SK-N-SH (cell line): ENCODE measurements around the gene TBC1D17. TPM values are rescaled to one million over a fixed set of nuclear protein-coding genes. Genes with fewer than 3 reads are reported as not detected.

Source experiments
- CTCF ChIA-PET: fragments of 300-600, 350-600 bp; formaldehyde crosslinking; extraction: SDS; loops from one replicate; lab custom pipeline; 2021; lab: Yijun Ruan, JAX
- POLR2A ChIA-PET: fragments of 350-600 bp; sonication (Branson Sonifier 250); formaldehyde crosslinking; extraction: SDS; loops from one replicate; lab custom pipeline; 2020; ENCODE audit warnings: antibody characterized with exemption, inconsistent platforms; lab: Yijun Ruan, JAX
- DNase-seq: peaks from one replicate; pipeline ENCODE4 v3.0.0; 2012
- H2AFZ ChIP-seq: fragments of 200-600 bp; sonication (generic); 2 replicates; pipeline ENCODE4 v1.8.1; 2016; ENCODE audit warnings: antibody characterized with exemption, mild to moderate bottlenecking, low read depth
- H3F3A ChIP-seq: fragments of 200-600 bp; sonication (generic); replicated peaks from 2 replicates; pipeline ENCODE3; 2016; ENCODE audit warnings: antibody characterized with exemption, mild to moderate bottlenecking; ENCODE audit not compliant: insufficient read depth
- H3K27ac ChIP-seq, 2 experiments: fragments of 200-500 bp in 1 of 2; fragments of 200-600 bp in 1 of 2; sonication (Bioruptor generic) in 1 of 2; sonication (generic), shearing (Covaris generic) in 1 of 2; 2 replicates each; pipeline versions ENCODE4 v1.5.1 to v1.6.1; 2014 to 2016; ENCODE audit warnings: low read depth in 2 of 2, inconsistent platforms in 1 of 2, low read length in 1 of 2, mild to moderate bottlenecking in 1 of 2, mixed read lengths in 1 of 2
- H3K27me3 ChIP-seq: fragments of 200-600 bp; sonication (generic), shearing (Covaris generic); 2 replicates; pipeline ENCODE4 v1.6.1; 2016; ENCODE audit warnings: mixed run types; ENCODE audit not compliant: insufficient read depth
- H3K36me3 ChIP-seq, 2 experiments: fragments of 200-500 bp in 1 of 2; fragments of 200-600 bp in 1 of 2; sonication (Bioruptor generic) in 1 of 2; sonication (generic) in 1 of 2; replicated peaks in 1 of 2; 2 replicates each; pipeline versions ENCODE3 to v1.5.1; 2014 to 2016; ENCODE audit warnings: low read length in 1 of 2, mild to moderate bottlenecking in 1 of 2; ENCODE audit not compliant: insufficient read depth in 2 of 2, control insufficient read depth in 1 of 2
- H3K4me1 ChIP-seq, 2 experiments: fragments of 200-500 bp in 1 of 2; fragments of 200-600 bp in 1 of 2; sonication (Bioruptor generic) in 1 of 2; sonication (generic), shearing (Covaris generic) in 1 of 2; 2 replicates each; pipeline versions ENCODE4 v1.5.1 to v1.6.1; 2014 to 2016; ENCODE audit warnings: low read depth in 1 of 2, low read length in 1 of 2, mixed run types in 1 of 2; ENCODE audit not compliant: insufficient read depth in 2 of 2, control insufficient read depth in 1 of 2
- H3K4me2 ChIP-seq: fragments of 200-600 bp; sonication (generic), shearing (Covaris generic); 2 replicates; pipeline ENCODE4 v1.6.1; 2017; ENCODE audit warnings: mixed run types
- H3K4me3 ChIP-seq, 2 experiments: fragments of 200-500 bp in 1 of 2; fragments of 200-600 bp in 1 of 2; sonication (Bioruptor generic) in 1 of 2; sonication (generic), shearing (Covaris generic) in 1 of 2; 2 replicates each; pipeline versions ENCODE4 v1.5.1 to v1.8.1; 2014 to 2016; ENCODE audit warnings: low read depth in 2 of 2, inconsistent platforms in 1 of 2, low read length in 1 of 2, mild to moderate bottlenecking in 1 of 2, mixed read lengths in 1 of 2, moderate library complexity in 1 of 2
- H3K79me2 ChIP-seq: fragments of 200-600 bp; sonication (generic); 2 replicates; pipeline ENCODE4 v1.8.1; 2017; ENCODE audit warnings: mild to moderate bottlenecking; ENCODE audit not compliant: insufficient read depth
- H3K9ac ChIP-seq: fragments of 200-600 bp; sonication (generic); 2 replicates; pipeline ENCODE4 v1.6.1; 2017; ENCODE audit warnings: mixed run types
- H3K9me2 ChIP-seq: fragments of 200-600 bp; sonication (generic); 2 replicates; pipeline ENCODE4 v1.6.1; 2017; ENCODE audit warnings: mixed run types
- H3K9me3 ChIP-seq: fragments of 200-600 bp; sonication (generic); 2 replicates; pipeline ENCODE4 v1.6.1; 2017; ENCODE audit warnings: mixed run types, mild to moderate bottlenecking, moderate library complexity
- H4K20me1 ChIP-seq: fragments of 200-600 bp; sonication (generic); 2 replicates; pipeline ENCODE4 v1.6.1; 2017; ENCODE audit warnings: mild to moderate bottlenecking, mixed run types; ENCODE audit not compliant: insufficient read depth
- GABPA ChIP-seq: IDR thresholded peaks from 2 replicates; pipeline ENCODE4 v1.4.0; 2012; ENCODE audit warnings: low read depth, mild to moderate bottlenecking
- NFIC ChIP-seq: IDR thresholded peaks from 2 replicates; pipeline ENCODE4 v1.4.0; 2012; ENCODE audit warnings: borderline replicate concordance
- NRF1 ChIP-seq: IDR thresholded peaks from 2 replicates; pipeline ENCODE4 v1.6.1; 2012; ENCODE audit warnings: low read depth, mild to moderate bottlenecking, low read length
- RXRA ChIP-seq: IDR thresholded peaks from 2 replicates; pipeline ENCODE4 v1.4.0; 2012; ENCODE audit warnings: low read depth, mild to moderate bottlenecking, borderline replicate concordance
- SMC3 ChIP-seq: IDR thresholded peaks from 2 replicates; pipeline ENCODE4 v1.6.1; 2012; ENCODE audit warnings: low read depth, low read length, improper control_type of control experiment
- USF1 ChIP-seq: IDR thresholded peaks from 2 replicates; pipeline ENCODE4 v1.4.0; 2012; ENCODE audit warnings: low read depth, borderline replicate concordance
- YY1 ChIP-seq: IDR thresholded peaks from 2 replicates; pipeline ENCODE4 v1.4.0; 2012; ENCODE audit warnings: low read depth, mild to moderate bottlenecking
- WGBS: methylation state at CpG from one replicate; pipeline ENCODE4 v1.1.6; 2017; ENCODE audit warnings: low lambda C conversion rate; 5-methylcytosine and 5-hydroxymethylcytosine counted together
- polyA plus RNA-seq, 3 experiments: library from polyadenylated mRNA; depleted of rRNA; stranded (reverse); fragments of >200 nt; gene quantifications; 2 replicates each; pipeline ENCODE4 v1.2.3, GENCODE V29; 2012
- TF ChIP-seq, protein P1 (sequence below): fragments of 150-350 bp; IDR thresholded peaks from 2 replicates; pipeline ENCODE4 v1.6.1; 2017; ENCODE audit warnings: antibody characterized with exemption, low read length, low read depth, borderline replicate concordance
- TF ChIP-seq, protein P2 (sequence below): fragments of 200-600 bp; sonication (generic); IDR thresholded peaks from 2 replicates; pipeline ENCODE4 v1.6.1; 2017; ENCODE audit warnings: antibody characterized with exemption, mild to moderate bottlenecking, moderate library complexity

TBC1D17 gene
- polyA plus RNA-seq, 1 of the 3 experiments (the other 2 are of a cell fraction), result 28.3 TPM

GRCh38 chr19:49913720-49914119 lies 36.2 kb downstream of the TBC1D17 start (continued):
- no peak for TF ChIP-seq SMC3

GRCh38 chr19:49915271-49915670 lies 37.8 kb downstream of the TBC1D17 start:
- no peak for DNase-seq
- Histone ChIP-seq H3K36me3 (peaks cover 10 to 20% of the 10 kb centered on the region in 2 experiments), H3K4me3 (no peak overlapping the region), H3K27me3 (no peaks in the 10 kb centered on the region), H3K4me2 (no peak overlapping the region), H3F3A (no peaks in the 10 kb centered on the region), H4K20me1 (peaks cover 23% of the 10 kb centered on the region; the same call in 1 of the 2 replicates), H3K27ac (no peak overlapping the region), H3K79me2 (peaks cover 57% of the 10 kb centered on the region), H3K4me1 (no peaks in the 10 kb centered on the region), H3K9ac (no peak overlapping the region), H2AFZ (no peak overlapping the region), H3K9me2 (no peaks in the 10 kb centered on the region), H3K9me3 (no peaks in the 10 kb centered on the region)
- ChIA-PET CTCF (no interaction called here), POLR2A (no interaction called here)
- TF ChIP-seq, protein P1, sequence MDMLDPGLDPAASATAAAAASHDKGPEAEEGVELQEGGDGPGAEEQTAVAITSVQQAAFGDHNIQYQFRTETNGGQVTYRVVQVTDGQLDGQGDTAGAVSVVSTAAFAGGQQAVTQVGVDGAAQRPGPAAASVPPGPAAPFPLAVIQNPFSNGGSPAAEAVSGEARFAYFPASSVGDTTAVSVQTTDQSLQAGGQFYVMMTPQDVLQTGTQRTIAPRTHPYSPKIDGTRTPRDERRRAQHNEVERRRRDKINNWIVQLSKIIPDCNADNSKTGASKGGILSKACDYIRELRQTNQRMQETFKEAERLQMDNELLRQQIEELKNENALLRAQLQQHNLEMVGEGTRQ, result no peak
- TF ChIP-seq, protein P2, sequence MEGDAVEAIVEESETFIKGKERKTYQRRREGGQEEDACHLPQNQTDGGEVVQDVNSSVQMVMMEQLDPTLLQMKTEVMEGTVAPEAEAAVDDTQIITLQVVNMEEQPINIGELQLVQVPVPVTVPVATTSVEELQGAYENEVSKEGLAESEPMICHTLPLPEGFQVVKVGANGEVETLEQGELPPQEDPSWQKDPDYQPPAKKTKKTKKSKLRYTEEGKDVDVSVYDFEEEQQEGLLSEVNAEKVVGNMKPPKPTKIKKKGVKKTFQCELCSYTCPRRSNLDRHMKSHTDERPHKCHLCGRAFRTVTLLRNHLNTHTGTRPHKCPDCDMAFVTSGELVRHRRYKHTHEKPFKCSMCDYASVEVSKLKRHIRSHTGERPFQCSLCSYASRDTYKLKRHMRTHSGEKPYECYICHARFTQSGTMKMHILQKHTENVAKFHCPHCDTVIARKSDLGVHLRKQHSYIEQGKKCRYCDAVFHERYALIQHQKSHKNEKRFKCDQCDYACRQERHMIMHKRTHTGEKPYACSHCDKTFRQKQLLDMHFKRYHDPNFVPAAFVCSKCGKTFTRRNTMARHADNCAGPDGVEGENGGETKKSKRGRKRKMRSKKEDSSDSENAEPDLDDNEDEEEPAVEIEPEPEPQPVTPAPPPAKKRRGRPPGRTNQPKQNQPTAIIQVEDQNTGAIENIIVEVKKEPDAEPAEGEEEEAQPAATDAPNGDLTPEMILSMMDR, result peak; percentile 19; the same call in 1 of the 2 replicates
- TF ChIP-seq YY1 (no peak), NFIC (no peak), GABPA (no peak), RXRA (no peak), SMC3 (no peak), NRF1 (no peak)
- 97% methylated on average over 6 of the region's 6 CpGs for WGBS

DNA sequence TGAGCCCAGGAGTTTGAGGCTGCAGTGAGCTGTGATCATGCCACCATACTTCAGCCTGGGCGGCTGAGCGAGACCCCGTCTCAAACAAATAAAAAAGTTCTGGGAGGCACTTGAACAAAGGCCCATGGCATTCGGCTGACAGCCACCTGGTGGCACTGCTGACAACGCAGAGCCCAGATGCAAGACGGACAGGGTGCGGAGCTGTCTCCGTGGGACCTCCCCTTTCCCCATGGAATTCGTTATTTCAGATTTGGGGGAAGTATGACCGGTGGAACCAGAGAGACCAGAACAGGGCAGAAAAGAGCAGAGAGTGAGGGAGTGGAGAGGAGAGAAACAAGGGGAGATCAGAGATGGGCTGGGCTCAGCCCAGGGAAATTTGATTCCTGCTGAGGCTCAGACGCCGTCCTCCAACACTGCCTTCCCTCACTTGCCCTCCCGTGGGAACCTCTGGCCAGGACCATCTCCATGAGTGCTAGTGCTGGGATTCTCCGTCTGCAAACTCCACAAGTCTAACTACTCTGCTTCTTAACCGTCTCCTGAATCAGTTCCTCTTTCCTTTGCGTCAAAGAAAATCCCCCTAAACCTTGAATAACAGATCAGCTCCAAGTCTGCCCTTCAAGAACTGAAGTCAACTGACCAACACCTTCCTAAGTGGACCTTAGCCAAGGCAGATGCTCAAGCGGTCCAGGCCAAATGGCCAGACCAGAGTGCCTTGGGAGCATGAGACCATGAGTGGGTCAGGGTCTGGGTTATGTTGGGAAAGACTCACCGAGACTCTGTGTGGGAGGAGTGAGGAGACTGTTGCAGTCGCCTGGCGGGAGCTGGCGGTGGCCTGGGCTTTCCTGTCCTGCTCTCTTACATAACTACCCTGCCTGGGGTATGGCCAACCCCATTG lies 39.6 kb downstream of the TBC1D17 start:
- CTCF ChIA-PET, result interaction anchor here (1.1 to 1.6 kb wide), 4 partner anchors 11 to 27 kb away, joined by 3 to 4 read pairs (median 3); no protein-coding TSS in a partner anchor
- Histone ChIP-seq H3K9ac (no peak overlapping the region), H3K9me3 (no peaks in the 10 kb centered on the region), H2AFZ (no peak overlapping the region)
- no peak for TF ChIP-seq USF1
- TF ChIP-seq, protein P2, result peak; percentile 22; the same call in 1 of the 2 replicates
- TF ChIP-seq, all 33 proteins: peak for 1
- H3K9me2 ChIP-seq, result no peaks in the 10 kb centered on the region
- H3K4me2 ChIP-seq, result no peak overlapping the region
- peaks cover 10 to 22% of the 10 kb centered on the region in 2 experiments for H3K36me3 ChIP-seq
- WGBS, result 91% methylated on average over 21 of the region's 21 CpGs
- no peaks in the 10 kb centered on the region for H3F3A ChIP-seq
- POLR2A ChIA-PET, result no interaction called here
- H3K27ac ChIP-seq, result no peak overlapping the region
- H3K4me3 ChIP-seq, result no peak overlapping the region
- no peak for DNase-seq
- peaks cover 41% of the 10 kb centered on the region; the same call in 1 of the 2 replicates for H4K20me1 ChIP-seq
- no peaks in the 10 kb centered on the region for H3K4me1 ChIP-seq
- no peaks in the 10 kb centered on the region for H3K27me3 ChIP-seq
- peaks cover 72% of the 10 kb centered on the region for H3K79me2 ChIP-seq
